Mesenchymal stem cell (in vitro differentiated cells and primary cell): ENCODE measurements around the gene MLF2.
A peak's percentile ranks its signal among the peaks of the same experiment; 100 is the strongest.

Experiments
- DNase-seq: peaks from one replicate; pipeline ENCODE4 v3.0.0-alpha.2; 2013
- H2AFZ ChIP-seq: one replicate; pipeline ENCODE4 v1.6.1; 2013; ENCODE audit warnings: low read depth, mild to moderate bottlenecking, control low read depth, inconsistent platforms, low read length, moderate library complexity
- H2AK5ac ChIP-seq: 2 replicates; pipeline ENCODE4 v1.6.1; 2013; ENCODE audit warnings: low read length, moderate library complexity, mild to moderate bottlenecking, inconsistent platforms; ENCODE audit not compliant: severe bottlenecking
- H2BK120ac ChIP-seq: one replicate; pipeline ENCODE4 v1.6.1; 2013; ENCODE audit warnings: low read depth, mild to moderate bottlenecking, inconsistent platforms, low read length, moderate library complexity
- H2BK12ac ChIP-seq, 2 experiments: one replicate each; pipeline ENCODE4 v1.6.1; 2013; ENCODE audit warnings: inconsistent platforms in 2 of 2, low read length in 2 of 2, mild to moderate bottlenecking in 2 of 2, moderate library complexity in 2 of 2, control low read depth in 1 of 2
- H2BK15ac ChIP-seq: one replicate; pipeline ENCODE4 v1.6.1; 2013; ENCODE audit warnings: mild to moderate bottlenecking, low read depth, inconsistent platforms; ENCODE audit not compliant: poor library complexity, severe bottlenecking
- H2BK5ac ChIP-seq: 2 replicates; pipeline ENCODE4 v1.6.1; 2013; ENCODE audit warnings: low read depth, mild to moderate bottlenecking, low read length, control low read depth, inconsistent platforms; ENCODE audit not compliant: poor library complexity, severe bottlenecking
- H3K14ac ChIP-seq, 2 experiments: one replicate each; pipeline ENCODE4 v1.6.1; 2013; ENCODE audit warnings: inconsistent platforms in 2 of 2, low read length in 2 of 2, control low read depth in 1 of 2, mild to moderate bottlenecking in 1 of 2, moderate library complexity in 1 of 2
- H3K18ac ChIP-seq, 2 experiments: one replicate each; pipeline ENCODE4 v1.6.1; 2013; ENCODE audit warnings: inconsistent platforms in 2 of 2, low read length in 2 of 2, control low read depth in 1 of 2, low read depth in 1 of 2, mild to moderate bottlenecking in 1 of 2
- H3K23ac ChIP-seq, 2 experiments: one replicate each; pipeline ENCODE4 v1.6.1; 2013; ENCODE audit warnings: inconsistent platforms in 2 of 2, low read length in 2 of 2, mild to moderate bottlenecking in 2 of 2, moderate library complexity in 2 of 2, control low read depth in 1 of 2
- H3K27ac ChIP-seq: 2 replicates; pipeline ENCODE4 v1.5.1; 2013; ENCODE audit warnings: mild to moderate bottlenecking, moderate library complexity, low read length, control low read depth, inconsistent platforms; ENCODE audit not compliant: poor library complexity, severe bottlenecking
- H3K27me3 ChIP-seq, 2 experiments: 2 replicates each; pipeline versions ENCODE4 v1.6.1 to v1.7.0; 2013; ENCODE audit warnings: low read length in 2 of 2, mild to moderate bottlenecking in 2 of 2, moderate library complexity in 2 of 2, control low read depth in 1 of 2, inconsistent platforms in 1 of 2; ENCODE audit not compliant: control insufficient read depth in 1 of 2, insufficient read depth in 1 of 2
- H3K36me3 ChIP-seq, 2 experiments: 2 replicates each; pipeline versions ENCODE4 v1.6.1 to v1.7.0; 2013; ENCODE audit warnings: low read length in 2 of 2, control low read depth in 1 of 2, inconsistent platforms in 1 of 2, low read depth in 1 of 2, mild to moderate bottlenecking in 1 of 2; ENCODE audit not compliant: insufficient read depth in 2 of 2, control insufficient read depth in 1 of 2
- H3K4ac ChIP-seq, 2 experiments: one replicate each; pipeline ENCODE4 v1.6.1; 2013; ENCODE audit warnings: inconsistent platforms in 2 of 2, low read length in 2 of 2, mild to moderate bottlenecking in 2 of 2, moderate library complexity in 2 of 2, control low read depth in 1 of 2, low read depth in 1 of 2
- H3K4me1 ChIP-seq: 2 replicates; pipeline ENCODE4 v1.6.1; 2013; ENCODE audit warnings: low read depth, low read length, control low read depth; ENCODE audit not compliant: control insufficient read depth, insufficient read depth
- H3K4me2 ChIP-seq: 2 replicates; pipeline ENCODE4 v1.6.1; 2013; ENCODE audit warnings: low read length, mild to moderate bottlenecking, inconsistent platforms; ENCODE audit not compliant: poor library complexity, severe bottlenecking
- H3K4me3 ChIP-seq, 2 experiments: 2 replicates each; pipeline versions ENCODE4 v1.5.1 to v1.7.0; 2013; ENCODE audit warnings: low read length in 2 of 2, mild to moderate bottlenecking in 2 of 2, control low read depth in 1 of 2, low read depth in 1 of 2; ENCODE audit not compliant: insufficient read depth in 1 of 2
- H3K79me1 ChIP-seq: replicated peaks from 2 replicates; pipeline ENCODE4 v1.6.1; 2013; ENCODE audit warnings: mild to moderate bottlenecking, control low read depth, low read length, inconsistent platforms; ENCODE audit not compliant: poor library complexity, severe bottlenecking
- H3K9ac ChIP-seq: 2 replicates; pipeline ENCODE4 v1.7.0; 2013; ENCODE audit warnings: mild to moderate bottlenecking, low read length, moderate library complexity
- H3K9me3 ChIP-seq: 2 replicates; pipeline ENCODE4 v1.7.0; 2013; ENCODE audit warnings: mild to moderate bottlenecking, low read length; ENCODE audit not compliant: control insufficient read depth
- H4K8ac ChIP-seq: one replicate; pipeline ENCODE4 v1.6.1; 2013; ENCODE audit warnings: inconsistent platforms, mild to moderate bottlenecking, low read length, moderate library complexity
- H4K91ac ChIP-seq: one replicate; pipeline ENCODE4 v1.6.1; 2013; ENCODE audit warnings: mild to moderate bottlenecking, low read length, inconsistent platforms
- WGBS: methylation state at CpG from one replicate; pipeline ENCODE4 v1.1.7; 2013; ENCODE audit warnings: mixed read lengths; 5-methylcytosine and 5-hydroxymethylcytosine counted together

MLF2 gene

GRCh38 chr12:6736754-6737153 lies 16.2 kb downstream of the MLF2 start:
- Histone ChIP-seq H2AK5ac (no peak overlapping the region), H3K18ac (no peak overlapping the region), H3K27ac (no peak overlapping the region), H3K4ac (no peak overlapping the region), H4K8ac (no peak overlapping the region), H2AFZ (no peak overlapping the region), H3K4me1 (no peaks in the 10 kb centered on the region), H3K14ac (no peak overlapping the region), H3K36me3 (peaks cover 9 to 24% of the 10 kb centered on the region in 2 experiments), H2BK5ac (no peak overlapping the region), H4K91ac (no peak overlapping the region), H3K4me3 (no peak overlapping the region), H3K4me2 (no peak overlapping the region), H3K27me3 (no peaks in the 10 kb centered on the region), H2BK120ac (no peak overlapping the region), H2BK12ac (no peak overlapping the region), H3K23ac (no peak overlapping the region), H2BK15ac (no peak overlapping the region), H3K9ac (no peak overlapping the region), H3K9me3 (no peaks in the 10 kb centered on the region), H3K79me1 (no peaks in the 10 kb centered on the region)
- WGBS = 74% methylated on average over 4 of the region's 5 CpGs
- DNase-seq = no peak

GRCh38 chr12:6735448-6736191 lies 17.3 kb downstream of the MLF2 start:
- peak overlapping the region; percentile 34 for H3K9ac ChIP-seq
- H2BK5ac ChIP-seq = no peak overlapping the region
- H3K9me3 ChIP-seq = no peaks in the 10 kb centered on the region
- no peaks in the 10 kb centered on the region for H3K79me1 ChIP-seq
- peaks cover 18 to 36% of the 10 kb centered on the region in 2 experiments for H3K36me3 ChIP-seq
- H2AK5ac ChIP-seq = no peak overlapping the region
- peak overlapping the region in 1 of 2 experiments; percentile 17 for H3K4me3 ChIP-seq
- peak overlapping the region; percentile 57 for H2BK15ac ChIP-seq
- peak; percentile 58 for DNase-seq
- no peak overlapping the region for H3K18ac ChIP-seq
- H4K91ac ChIP-seq = no peak overlapping the region
- no peak overlapping the region for H3K4ac ChIP-seq
- no peaks in the 10 kb centered on the region for H3K27me3 ChIP-seq
- H3K4me2 ChIP-seq = no peak overlapping the region
- peak overlapping the region; percentile 37 for H3K27ac ChIP-seq
- H3K4me1 ChIP-seq = no peaks in the 10 kb centered on the region
- H2AFZ ChIP-seq = no peak overlapping the region
- no peak overlapping the region for H2BK120ac ChIP-seq
- H2BK12ac ChIP-seq = no peak overlapping the region
- H3K14ac ChIP-seq = no peak overlapping the region
- H3K23ac ChIP-seq = no peak overlapping the region
- 60% methylated on average over 7 of the region's 8 CpGs for WGBS
- H4K8ac ChIP-seq = no peak overlapping the region

- Histone ChIP-seq H3K4me2 (no peak overlapping the region), H3K4ac (no peak overlapping the region)
- 94% methylated on average over 10 of the region's 10 CpGs for WGBS
Measured at GRCh38 chr12:6734506-6735387, 18.2 kb downstream of the MLF2 start.

GRCh38 chr12:6730169-6730568 lies 22.8 kb downstream of the MLF2 start:
- Histone ChIP-seq H2BK5ac (no peak overlapping the region), H4K91ac (no peak overlapping the region), H3K4me3 (no peak overlapping the region), H2AK5ac (no peak overlapping the region), H3K27me3 (no peaks in the 10 kb centered on the region), H2BK15ac (no peak overlapping the region), H3K36me3 (peaks cover 46 to 74% of the 10 kb centered on the region in 2 experiments), H3K4me1 (peaks cover 2% of the 10 kb centered on the region), H3K4ac (no peak overlapping the region), H2BK12ac (no peak overlapping the region), H3K23ac (no peak overlapping the region), H4K8ac (no peak overlapping the region), H3K9me3 (no peaks in the 10 kb centered on the region), H3K14ac (no peak overlapping the region), H3K27ac (no peak overlapping the region), H3K79me1 (peaks cover 21% of the 10 kb centered on the region), H2BK120ac (no peak overlapping the region), H3K18ac (no peak overlapping the region), H3K4me2 (no peak overlapping the region), H3K9ac (no peak overlapping the region), H2AFZ (no peak overlapping the region)
- no peak for DNase-seq
- WGBS = 88% methylated on average over 8 of the region's 8 CpGs

More at GRCh38 chr12:6734506-6735387, 18.2 kb downstream of the MLF2 start:
- Histone ChIP-seq H3K4me3 (no peak overlapping the region), H2BK120ac (no peak overlapping the region), H3K18ac (no peak overlapping the region), H2BK15ac (no peak overlapping the region), H3K23ac (no peak overlapping the region), H2AFZ (no peak overlapping the region), H3K4me1 (no peaks in the 10 kb centered on the region), H3K27me3 (no peaks in the 10 kb centered on the region), H4K8ac (no peak overlapping the region), H2AK5ac (no peak overlapping the region), H4K91ac (no peak overlapping the region), H2BK5ac (no peak overlapping the region), H3K79me1 (peaks cover 7% of the 10 kb centered on the region), H3K27ac (no peak overlapping the region), H3K36me3 (peaks cover 27 to 45% of the 10 kb centered on the region in 2 experiments), H3K14ac (no peak overlapping the region), H3K9me3 (no peaks in the 10 kb centered on the region), H2BK12ac (no peak overlapping the region), H3K9ac (peak overlapping the region; percentile 34)
- DNase-seq = no peak
